Mesothelial cell of epicardium (in vitro differentiated cells): Measurements from ENCODE around the gene TEF. TPM values are rescaled to one million over a fixed set of nuclear protein-coding genes. Genes with fewer than 3 reads are reported as not detected.

Experiments used
- DNase-seq, 2 experiments: peaks; one replicate each; pipeline ENCODE4 v3.0.0; 2021; ENCODE audit warnings: low spot score in 2 of 2; ENCODE audit not compliant: unreplicated experiment in 2 of 2
- H3K27ac Mint-ChIP-seq: 2 replicates; pipeline ENCODE4 v1.8.0; 2021; ENCODE audit warnings: mixed read lengths
- H3K27me3 Mint-ChIP-seq: 2 replicates; pipeline ENCODE4 v1.8.0; 2021; ENCODE audit warnings: low read depth, mixed read lengths
- H3K36me3 Mint-ChIP-seq: 2 replicates; pipeline ENCODE4 v1.8.0; 2021; ENCODE audit warnings: mixed read lengths
- H3K4me1 Mint-ChIP-seq: 2 replicates; pipeline ENCODE4 v1.8.0; 2021; ENCODE audit warnings: mixed read lengths
- H3K4me3 Mint-ChIP-seq: 2 replicates; pipeline ENCODE4 v1.8.0; 2021; ENCODE audit warnings: mild to moderate bottlenecking, moderate library complexity, mixed read lengths
- H3K9me3 Mint-ChIP-seq: 2 replicates; pipeline ENCODE4 v1.8.0; 2021; ENCODE audit warnings: mixed read lengths
- total RNA-seq: library from RNA; stranded (reverse); gene quantifications from 3 replicates; pipeline ENCODE4 v1.2.1, GENCODE V29; 2021
- TF ChIP-seq, protein P1 (sequence below): fragments of 200-600 bp; sonication (generic); IDR thresholded peaks from one replicate; pipeline ENCODE4 v1.5.0; 2021; ENCODE audit warnings: antibody characterized with exemption; ENCODE audit not compliant: unreplicated experiment

TEF gene, protein sequence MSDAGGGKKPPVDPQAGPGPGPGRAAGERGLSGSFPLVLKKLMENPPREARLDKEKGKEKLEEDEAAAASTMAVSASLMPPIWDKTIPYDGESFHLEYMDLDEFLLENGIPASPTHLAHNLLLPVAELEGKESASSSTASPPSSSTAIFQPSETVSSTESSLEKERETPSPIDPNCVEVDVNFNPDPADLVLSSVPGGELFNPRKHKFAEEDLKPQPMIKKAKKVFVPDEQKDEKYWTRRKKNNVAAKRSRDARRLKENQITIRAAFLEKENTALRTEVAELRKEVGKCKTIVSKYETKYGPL
- total RNA-seq: 10.4 to 10.5 TPM (median 10.4 TPM) in 3 replicates

DNA sequence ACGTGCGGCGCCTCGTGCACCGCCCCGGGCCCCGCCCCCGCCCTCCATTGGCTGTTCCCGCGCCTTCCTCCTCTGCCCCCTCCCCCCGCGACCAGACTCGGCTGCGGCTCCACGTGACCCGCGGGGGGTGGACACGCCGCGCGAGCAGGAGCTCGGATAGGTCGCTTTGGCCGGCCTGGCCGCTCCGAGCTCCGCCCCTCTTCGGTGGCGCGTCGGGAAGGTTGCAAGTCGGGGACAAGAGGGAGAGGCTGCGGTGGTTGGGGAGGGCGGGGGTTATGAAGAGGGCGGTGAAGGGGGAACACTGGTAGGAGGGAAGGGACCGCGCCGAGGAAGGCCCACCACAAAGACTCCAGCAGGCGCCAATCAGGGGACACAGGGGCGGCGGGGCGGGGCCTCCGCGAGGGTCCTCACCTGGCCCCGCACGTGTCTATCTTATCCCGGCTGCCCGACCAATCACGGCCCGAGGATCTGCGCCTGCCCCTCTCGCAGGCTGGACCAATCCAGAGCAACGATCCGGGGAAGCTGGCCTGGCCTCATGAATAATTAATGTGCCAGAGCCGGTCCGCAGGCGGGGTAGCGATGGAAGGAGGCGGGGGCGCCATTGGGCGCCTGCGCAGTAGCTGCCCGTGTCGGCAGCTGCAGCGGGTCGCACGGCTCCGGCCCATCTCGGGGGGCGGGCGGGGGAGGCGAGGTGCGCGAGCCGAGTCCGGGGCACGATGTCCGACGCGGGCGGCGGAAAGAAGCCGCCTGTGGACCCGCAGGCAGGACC, at the start of gene TEF:
TEF (plus strand) TSS at position 614 of the 769 bp plus-strand sequence; CDS start at position 717, 103 bp downstream.
- Mint-ChIP-seq H3K27ac (peak within 1 kb of the TSS; percentile 99), H3K9me3 (no peaks in the 10 kb centered on the region)

GRCh38 chr22:41332217-41332939, 49.4 kb upstream of the TEF start:
- H3K4me3 Mint-ChIP-seq: no peak overlapping the region
- no peaks in the 10 kb centered on the region for H3K9me3 Mint-ChIP-seq
- peaks cover 42% of the 10 kb centered on the region for H3K36me3 Mint-ChIP-seq
- H3K27me3 Mint-ChIP-seq: no peaks in the 10 kb centered on the region
- TF ChIP-seq, protein P1, sequence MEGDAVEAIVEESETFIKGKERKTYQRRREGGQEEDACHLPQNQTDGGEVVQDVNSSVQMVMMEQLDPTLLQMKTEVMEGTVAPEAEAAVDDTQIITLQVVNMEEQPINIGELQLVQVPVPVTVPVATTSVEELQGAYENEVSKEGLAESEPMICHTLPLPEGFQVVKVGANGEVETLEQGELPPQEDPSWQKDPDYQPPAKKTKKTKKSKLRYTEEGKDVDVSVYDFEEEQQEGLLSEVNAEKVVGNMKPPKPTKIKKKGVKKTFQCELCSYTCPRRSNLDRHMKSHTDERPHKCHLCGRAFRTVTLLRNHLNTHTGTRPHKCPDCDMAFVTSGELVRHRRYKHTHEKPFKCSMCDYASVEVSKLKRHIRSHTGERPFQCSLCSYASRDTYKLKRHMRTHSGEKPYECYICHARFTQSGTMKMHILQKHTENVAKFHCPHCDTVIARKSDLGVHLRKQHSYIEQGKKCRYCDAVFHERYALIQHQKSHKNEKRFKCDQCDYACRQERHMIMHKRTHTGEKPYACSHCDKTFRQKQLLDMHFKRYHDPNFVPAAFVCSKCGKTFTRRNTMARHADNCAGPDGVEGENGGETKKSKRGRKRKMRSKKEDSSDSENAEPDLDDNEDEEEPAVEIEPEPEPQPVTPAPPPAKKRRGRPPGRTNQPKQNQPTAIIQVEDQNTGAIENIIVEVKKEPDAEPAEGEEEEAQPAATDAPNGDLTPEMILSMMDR: no peak
- no peak overlapping the region for H3K27ac Mint-ChIP-seq
- H3K4me1 Mint-ChIP-seq: no peaks in the 10 kb centered on the region
- DNase-seq: no peak

More for the DNA sequence above, at the start of gene TEF:
- H3K36me3 Mint-ChIP-seq: no peaks in the 10 kb centered on the region
- H3K4me1 Mint-ChIP-seq: peaks cover 26% of the 10 kb centered on the region
- H3K27me3 Mint-ChIP-seq: no peaks in the 10 kb centered on the region
- peak within 1 kb of the TSS; percentile 77 for H3K4me3 Mint-ChIP-seq
- DNase-seq: peak; percentile 98 to 99
- TF ChIP-seq, protein P1: no peak

- H3K27ac Mint-ChIP-seq: no peak overlapping the region
Measured at GRCh38 chr22:41333806-41334205, 47.9 kb upstream of the TEF start.

DNA sequence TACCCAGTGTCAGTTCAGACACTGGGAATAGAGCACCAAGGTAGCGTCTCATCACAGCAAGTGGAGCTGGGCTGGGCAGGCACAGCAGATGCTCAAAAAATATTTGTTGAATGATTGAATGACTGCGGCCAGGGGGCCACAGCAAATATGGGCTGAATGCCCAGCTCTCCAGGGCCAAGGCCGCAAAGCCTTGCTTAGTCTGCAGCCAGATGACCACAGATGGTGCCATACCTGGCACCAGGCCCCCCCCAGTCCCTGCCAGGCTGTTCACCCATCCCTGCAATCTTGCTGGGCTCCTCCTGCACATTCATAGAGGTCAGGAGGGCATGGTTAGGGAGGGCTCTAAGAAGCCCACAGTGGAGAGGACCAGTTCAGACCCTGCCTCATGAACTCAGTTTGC, 47.5 kb upstream of the TEF start:
- Mint-ChIP-seq H3K27ac (no peak overlapping the region), H3K36me3 (peaks cover 39% of the 10 kb centered on the region), H3K27me3 (no peaks in the 10 kb centered on the region), H3K4me1 (no peaks in the 10 kb centered on the region), H3K4me3 (no peak overlapping the region), H3K9me3 (no peaks in the 10 kb centered on the region)
- TF ChIP-seq, protein P1: no peak
- no peak for DNase-seq

More at GRCh38 chr22:41333806-41334205, 47.9 kb upstream of the TEF start:
- H3K27me3 Mint-ChIP-seq: no peaks in the 10 kb centered on the region
- TF ChIP-seq, protein P1: no peak
- no peaks in the 10 kb centered on the region for H3K4me1 Mint-ChIP-seq
- H3K4me3 Mint-ChIP-seq: no peak overlapping the region
- H3K36me3 Mint-ChIP-seq: peaks cover 39% of the 10 kb centered on the region
- DNase-seq: no peak
- H3K9me3 Mint-ChIP-seq: no peaks in the 10 kb centered on the region

DNA sequence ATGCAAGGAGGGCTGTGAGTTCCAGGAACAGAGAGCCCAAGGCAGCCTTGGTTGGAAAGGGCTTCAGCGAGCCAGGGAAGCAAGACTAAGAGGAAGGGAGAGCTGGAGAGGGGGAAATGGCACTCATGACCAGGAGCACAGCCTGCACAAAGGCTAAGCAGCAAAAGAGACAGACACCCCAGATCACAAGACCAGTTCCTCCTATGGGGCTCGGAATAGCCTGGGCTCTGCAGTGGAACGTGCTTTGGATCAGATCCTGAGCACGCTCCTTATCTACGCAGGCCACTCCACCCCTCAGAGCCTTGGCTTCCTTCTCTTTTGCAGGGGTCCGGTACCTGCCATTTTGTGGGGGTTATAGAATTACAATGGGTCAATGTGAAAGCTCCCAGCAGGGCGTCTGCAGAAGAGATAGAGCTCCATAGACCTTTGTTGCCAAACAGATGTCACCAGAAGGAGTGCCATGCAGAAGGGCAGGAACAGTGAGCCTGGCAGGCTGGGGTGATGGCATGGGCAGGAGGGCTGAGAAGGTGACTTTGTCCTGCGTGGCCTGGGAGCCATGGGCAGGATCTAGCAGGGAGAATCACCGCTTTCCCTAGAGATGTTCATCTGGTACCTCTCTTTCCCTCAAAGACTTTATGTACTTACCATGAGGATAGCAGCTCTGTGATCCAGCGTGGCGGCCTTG, 46.6 kb upstream of the TEF start:
- Mint-ChIP-seq H3K27ac (no peak overlapping the region), H3K27me3 (no peaks in the 10 kb centered on the region), H3K4me3 (no peak overlapping the region), H3K9me3 (no peaks in the 10 kb centered on the region), H3K36me3 (peaks cover 36% of the 10 kb centered on the region), H3K4me1 (no peaks in the 10 kb centered on the region)
- DNase-seq: no peak
- TF ChIP-seq, protein P1: no peak
